ENCODE results near the gene KCMF1. TPM values are rescaled to one million over a fixed set of nuclear protein-coding genes. Genes with fewer than 3 reads are reported as not detected.
A peak's percentile ranks its signal among the peaks of the same experiment; 100 is the strongest.

The KCMF1 gene
- total and polyA plus RNA-seq, 9 of the 15 experiments (the other 6 are each of a cell fraction or from before 2014, with no cell fraction given): 6.8 to 88.2 (median 46.5) TPM

GRCh38 chr2:84970868-84971509 is at the start of gene KCMF1 (continued):
- TF ChIP-seq, protein P1, sequence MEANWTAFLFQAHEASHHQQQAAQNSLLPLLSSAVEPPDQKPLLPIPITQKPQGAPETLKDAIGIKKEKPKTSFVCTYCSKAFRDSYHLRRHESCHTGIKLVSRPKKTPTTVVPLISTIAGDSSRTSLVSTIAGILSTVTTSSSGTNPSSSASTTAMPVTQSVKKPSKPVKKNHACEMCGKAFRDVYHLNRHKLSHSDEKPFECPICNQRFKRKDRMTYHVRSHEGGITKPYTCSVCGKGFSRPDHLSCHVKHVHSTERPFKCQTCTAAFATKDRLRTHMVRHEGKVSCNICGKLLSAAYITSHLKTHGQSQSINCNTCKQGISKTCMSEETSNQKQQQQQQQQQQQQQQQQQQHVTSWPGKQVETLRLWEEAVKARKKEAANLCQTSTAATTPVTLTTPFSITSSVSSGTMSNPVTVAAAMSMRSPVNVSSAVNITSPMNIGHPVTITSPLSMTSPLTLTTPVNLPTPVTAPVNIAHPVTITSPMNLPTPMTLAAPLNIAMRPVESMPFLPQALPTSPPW (CRISPR knock-in tag; IDR thresholded peaks at IDR 0.05): peak; percentile 94
- TF ChIP-seq TBP (optimal IDR thresholded peaks at IDR 0.05; ENCODE audit: low read depth, low read length): peak; percentile 11
- TF ChIP-seq NR2C2 (CRISPR knock-in tag; IDR thresholded peaks at IDR 0.05): no peak
- 0 out of 2 replicates have a peak, but pooled peaks have one; percentile 49 for TF ChIP-seq NR2C2 (tag; IDR thresholded peaks at IDR 0.05)
- no peak for TF ChIP-seq ZBTB43 (CRISPR knock-in tag; IDR thresholded peaks at IDR 0.05)
- TF ChIP-seq, protein P2, sequence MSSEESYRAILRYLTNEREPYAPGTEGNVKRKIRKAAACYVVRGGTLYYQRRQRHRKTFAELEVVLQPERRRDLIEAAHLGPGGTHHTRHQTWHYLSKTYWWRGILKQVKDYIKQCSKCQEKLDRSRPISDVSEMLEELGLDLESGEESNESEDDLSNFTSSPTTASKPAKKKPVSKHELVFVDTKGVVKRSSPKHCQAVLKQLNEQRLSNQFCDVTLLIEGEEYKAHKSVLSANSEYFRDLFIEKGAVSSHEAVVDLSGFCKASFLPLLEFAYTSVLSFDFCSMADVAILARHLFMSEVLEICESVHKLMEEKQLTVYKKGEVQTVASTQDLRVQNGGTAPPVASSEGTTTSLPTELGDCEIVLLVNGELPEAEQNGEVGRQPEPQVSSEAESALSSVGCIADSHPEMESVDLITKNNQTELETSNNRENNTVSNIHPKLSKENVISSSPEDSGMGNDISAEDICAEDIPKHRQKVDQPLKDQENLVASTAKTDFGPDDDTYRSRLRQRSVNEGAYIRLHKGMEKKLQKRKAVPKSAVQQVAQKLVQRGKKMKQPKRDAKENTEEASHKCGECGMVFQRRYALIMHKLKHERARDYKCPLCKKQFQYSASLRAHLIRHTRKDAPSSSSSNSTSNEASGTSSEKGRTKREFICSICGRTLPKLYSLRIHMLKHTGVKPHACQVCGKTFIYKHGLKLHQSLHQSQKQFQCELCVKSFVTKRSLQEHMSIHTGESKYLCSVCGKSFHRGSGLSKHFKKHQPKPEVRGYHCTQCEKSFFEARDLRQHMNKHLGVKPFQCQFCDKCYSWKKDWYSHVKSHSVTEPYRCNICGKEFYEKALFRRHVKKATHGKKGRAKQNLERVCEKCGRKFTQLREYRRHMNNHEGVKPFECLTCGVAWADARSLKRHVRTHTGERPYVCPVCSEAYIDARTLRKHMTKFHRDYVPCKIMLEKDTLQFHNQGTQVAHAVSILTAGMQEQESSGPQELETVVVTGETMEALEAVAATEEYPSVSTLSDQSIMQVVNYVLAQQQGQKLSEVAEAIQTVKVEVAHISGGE (CRISPR knock-in tag; IDR thresholded peaks at IDR 0.05): peak in 1 of 3 experiments; percentile 59; a peak in 1 of 6 replicates
- peak; percentile 63; the same call in 1 of the 2 replicates for TF ChIP-seq ZBTB7A (IDR thresholded peaks at IDR 0.05; ENCODE audit: borderline replicate concordance, control insufficient read depth, low read depth, low read length)
- peak; percentile 54 for TF ChIP-seq HNRNPLL (IDR thresholded peaks at IDR 0.05; ENCODE audit: low read depth, low read length, poor library complexity, severe bottlenecking)
- TF ChIP-seq TFE3 (CRISPR knock-in tag; IDR thresholded peaks at IDR 0.05): no peak
- TF ChIP-seq RBFOX2 (IDR thresholded peaks at IDR 0.05; ENCODE audit: low read depth, low read length): peak; percentile 40
- no peak for TF ChIP-seq EZH2 (IDR thresholded peaks at IDR 0.05; ENCODE audit: borderline replicate concordance, low read depth, low read length)

Measured in K562 (cell line).